Muscle layer of colon (tissue), 2 donors: ENCODE measurements around the gene LRMDA.
A peak's percentile ranks its signal among the peaks of the same experiment; 100 is the strongest.

Experiments used
- H3K27ac ChIP-seq: one replicate; pipeline ENCODE4 v1.7.0; 2013; ENCODE audit warnings: low read depth, mild to moderate bottlenecking, low read length, moderate library complexity
- H3K27me3 ChIP-seq, 2 donors: one replicate each; pipeline ENCODE4 v1.7.0; 2013; ENCODE audit warnings: low read length in 2 of 2, mild to moderate bottlenecking in 2 of 2; ENCODE audit not compliant: insufficient read depth in 2 of 2, control insufficient read depth in 1 of 2
- H3K36me3 ChIP-seq: one replicate; pipeline ENCODE4 v1.7.0; 2013; ENCODE audit warnings: mild to moderate bottlenecking, low read length; ENCODE audit not compliant: insufficient read depth
- H3K4me1 ChIP-seq: one replicate; pipeline ENCODE4 v1.7.0; 2013; ENCODE audit warnings: mild to moderate bottlenecking, low read length; ENCODE audit not compliant: insufficient read depth
- H3K4me3 ChIP-seq, 2 donors: one replicate each; pipeline ENCODE4 v1.7.0; 2013; ENCODE audit warnings: low read length in 2 of 2, low read depth in 1 of 2, mild to moderate bottlenecking in 1 of 2, moderate library complexity in 1 of 2
- H3K9ac ChIP-seq: one replicate; pipeline ENCODE4 v1.7.0; 2013; ENCODE audit warnings: low read length
- H3K9me3 ChIP-seq: one replicate; pipeline ENCODE4 v1.7.0; 2013; ENCODE audit warnings: mild to moderate bottlenecking, low read length
- donor health status: abdominal sarcoma.
- donor health status: Adenocarcinoma of cecum.

LRMDA gene

DNA sequence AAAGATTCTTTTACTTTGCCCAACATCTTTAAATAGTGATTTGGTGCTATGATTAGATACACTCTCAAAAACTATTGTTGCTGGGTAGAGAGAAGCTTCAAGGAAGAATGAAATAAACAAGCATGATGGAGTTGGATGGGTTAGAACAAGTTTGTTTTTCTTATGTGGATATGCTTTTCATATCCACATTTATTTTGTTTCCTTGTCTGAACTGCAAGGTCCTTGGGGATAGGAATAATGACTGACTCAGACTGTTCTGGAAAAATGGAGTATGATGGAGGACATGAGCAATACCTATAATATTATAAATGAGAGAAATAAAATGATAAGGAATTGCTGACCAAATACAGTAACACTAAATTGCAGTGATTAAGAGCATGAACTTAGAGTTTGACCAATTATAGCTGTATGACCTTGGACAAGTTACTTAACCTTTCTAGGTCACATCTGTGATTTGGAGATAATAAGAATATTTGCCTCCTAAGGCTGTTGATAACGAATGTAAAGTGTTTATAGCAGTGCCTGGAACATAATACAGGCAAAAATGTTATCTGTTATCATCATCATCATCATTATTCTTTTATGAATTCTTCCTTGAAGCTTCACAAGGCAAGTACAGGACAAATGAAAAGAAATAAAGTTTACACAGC, 847.5 kb downstream of the LRMDA start:
- H3K36me3 ChIP-seq: no peaks in the 10 kb centered on the region

DNA sequence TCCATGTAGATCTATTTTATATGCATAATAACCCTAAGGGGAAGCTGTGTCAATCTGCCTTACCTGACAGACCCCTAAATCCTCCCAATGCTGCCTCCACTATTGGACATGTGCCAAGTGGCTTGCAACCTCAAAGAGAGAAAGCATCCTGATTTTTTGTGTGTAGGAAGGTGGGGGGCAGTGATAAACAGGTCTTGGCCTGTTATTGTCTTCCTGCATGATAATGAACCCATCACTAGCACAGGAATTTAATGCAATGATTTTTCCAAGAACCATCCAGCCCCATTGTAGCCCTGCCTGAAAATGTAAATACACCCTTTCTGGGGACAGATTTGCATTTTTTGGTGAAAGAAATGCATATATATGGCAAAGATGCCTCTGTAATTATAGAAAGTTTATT, 850.2 kb downstream of the LRMDA start:
- H3K36me3 ChIP-seq: no peaks in the 10 kb centered on the region
- H3K27me3 ChIP-seq: no peaks in the 10 kb centered on the region
- peak overlapping the region in 1 of 2 donors; percentile 4 for H3K4me3 ChIP-seq
- H3K4me1 ChIP-seq: peaks cover 35% of the 10 kb centered on the region
- H3K9ac ChIP-seq: no peak overlapping the region
- H3K27ac ChIP-seq: peak overlapping the region; percentile 20
- no peaks in the 10 kb centered on the region for H3K9me3 ChIP-seq

More for the DNA sequence above, 847.5 kb downstream of the LRMDA start:
- Histone ChIP-seq H3K27me3 (no peaks in the 10 kb centered on the region), H3K9me3 (peaks cover 8% of the 10 kb centered on the region), H3K4me1 (peaks cover 19% of the 10 kb centered on the region), H3K9ac (no peak overlapping the region), H3K4me3 (no peak overlapping the region), H3K27ac (no peak overlapping the region)

DNA sequence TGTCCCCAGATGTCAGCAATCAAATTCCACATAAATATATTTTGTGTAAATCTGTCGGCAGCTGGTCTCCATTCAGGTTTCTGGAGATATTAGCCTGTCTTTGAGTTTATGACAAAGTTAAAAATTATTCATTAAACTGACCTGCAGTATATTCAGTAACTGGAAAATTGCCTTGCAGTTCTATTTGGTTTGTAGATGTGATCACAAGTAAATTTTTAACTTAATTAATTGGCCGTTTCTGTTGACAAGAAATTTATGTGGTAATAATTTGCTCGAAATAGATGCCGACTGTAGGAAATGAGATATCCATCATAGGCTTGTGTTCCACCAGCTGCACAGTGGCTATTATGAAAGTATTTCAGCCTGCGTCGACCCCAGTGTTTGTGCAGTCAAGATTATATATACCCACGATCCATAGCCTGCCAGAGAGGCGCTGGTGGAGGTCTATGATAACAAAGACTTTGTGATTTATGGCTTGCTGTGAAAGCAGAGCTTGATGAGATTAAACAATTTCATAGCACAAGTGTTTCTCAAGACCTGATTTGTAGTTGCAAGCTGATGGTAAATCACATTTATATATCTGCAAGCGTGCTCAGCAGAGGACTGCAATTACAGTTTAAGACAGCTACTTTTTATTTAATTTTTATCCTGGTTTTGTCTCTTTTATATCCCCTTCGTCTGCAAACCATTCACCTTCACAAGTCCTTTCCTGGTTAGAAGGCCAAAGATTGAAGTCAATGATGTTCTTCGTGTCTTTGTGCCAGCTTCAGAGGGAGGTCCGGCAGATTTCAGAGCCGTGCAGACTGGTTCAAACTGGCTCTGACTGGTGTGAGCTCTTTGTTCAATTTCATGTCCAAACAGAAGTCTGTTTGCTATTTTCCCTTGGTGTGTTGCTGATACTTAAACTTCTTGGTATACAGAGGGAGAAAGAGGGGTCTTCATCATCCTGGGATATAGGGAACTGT, 850.9 kb downstream of the LRMDA start:
- peak overlapping the region; percentile 21 for H3K27ac ChIP-seq
- peaks cover 40% of the 10 kb centered on the region for H3K4me1 ChIP-seq
- no peaks in the 10 kb centered on the region for H3K9me3 ChIP-seq
- no peak overlapping the region for H3K9ac ChIP-seq
- H3K27me3 ChIP-seq: no peaks in the 10 kb centered on the region
- H3K36me3 ChIP-seq: no peaks in the 10 kb centered on the region
- H3K4me3 ChIP-seq: peak overlapping the region in 1 of 2 donors; percentile 4

DNA sequence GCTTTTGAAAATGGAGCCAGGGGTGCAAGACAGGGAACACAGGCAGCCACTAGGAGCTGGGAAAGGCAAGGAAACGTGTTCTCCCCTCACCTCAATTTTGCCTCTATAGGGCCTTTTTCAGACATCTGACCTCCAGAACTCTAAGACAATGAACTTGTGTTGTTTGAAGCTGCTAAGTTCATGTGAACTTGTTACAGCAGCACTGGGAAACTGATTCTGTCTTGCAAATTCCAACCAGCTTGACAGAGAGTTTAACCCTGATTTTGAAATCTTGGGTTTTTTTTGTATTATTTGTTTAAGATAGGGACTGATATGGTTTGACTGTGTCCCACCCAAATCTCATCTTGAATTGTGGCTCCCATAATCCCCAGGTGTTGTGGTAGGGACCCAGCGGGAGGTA, 852.9 kb downstream of the LRMDA start:
- H3K27ac ChIP-seq: no peak overlapping the region
- no peaks in the 10 kb centered on the region for H3K27me3 ChIP-seq
- H3K9ac ChIP-seq: no peak overlapping the region
- H3K9me3 ChIP-seq: no peaks in the 10 kb centered on the region
- no peaks in the 10 kb centered on the region for H3K36me3 ChIP-seq
- H3K4me3 ChIP-seq: no peak overlapping the region
- peaks cover 46% of the 10 kb centered on the region for H3K4me1 ChIP-seq

DNA sequence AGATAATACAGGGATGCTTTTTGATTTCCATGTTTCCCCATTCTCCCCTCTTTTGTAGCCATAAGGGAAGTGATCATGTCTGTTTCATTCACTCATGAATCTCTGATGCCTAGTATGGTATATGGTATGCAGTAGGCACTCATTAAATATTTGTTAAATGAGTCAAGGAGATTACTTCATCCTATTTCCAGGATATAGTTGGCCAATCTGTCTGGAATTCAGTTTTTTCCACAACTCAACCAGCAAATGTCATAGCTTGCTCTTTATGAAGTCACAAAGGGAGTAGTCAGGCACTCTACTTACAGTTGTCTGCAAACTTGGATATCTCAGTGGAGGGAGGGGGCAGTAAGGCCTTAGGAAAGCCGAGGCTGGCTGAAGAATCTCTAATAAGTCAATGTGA, 853.6 kb downstream of the LRMDA start:
- no peak overlapping the region for H3K4me3 ChIP-seq
- H3K27me3 ChIP-seq: no peaks in the 10 kb centered on the region
- H3K9me3 ChIP-seq: no peaks in the 10 kb centered on the region
- H3K9ac ChIP-seq: no peak overlapping the region
- peak overlapping the region; percentile 16 for H3K27ac ChIP-seq
- no peaks in the 10 kb centered on the region for H3K36me3 ChIP-seq
- H3K4me1 ChIP-seq: peaks cover 46% of the 10 kb centered on the region

DNA sequence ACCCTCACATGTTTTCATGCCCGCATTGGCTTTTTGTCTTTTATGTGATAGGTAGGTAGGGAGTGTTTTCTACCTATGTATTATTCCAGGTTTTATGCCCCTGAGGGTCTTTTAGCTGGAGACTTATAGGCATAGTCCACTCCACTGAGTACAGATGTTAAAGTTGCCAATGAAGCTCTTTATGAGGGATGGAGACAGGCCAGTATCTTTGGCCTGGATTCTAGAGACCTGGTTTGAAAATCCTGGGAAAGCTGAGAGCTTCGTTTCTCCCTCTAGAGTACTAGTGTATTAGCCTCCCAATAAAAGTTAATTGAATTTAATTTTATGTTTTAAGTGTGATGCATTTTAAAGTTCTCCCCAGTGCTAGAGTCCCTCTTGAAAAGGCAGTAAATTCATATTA, 854.1 kb downstream of the LRMDA start:
- Histone ChIP-seq H3K4me3 (no peak overlapping the region), H3K9me3 (no peaks in the 10 kb centered on the region), H3K9ac (no peak overlapping the region), H3K27ac (no peak overlapping the region), H3K27me3 (no peaks in the 10 kb centered on the region), H3K36me3 (no peaks in the 10 kb centered on the region), H3K4me1 (peaks cover 46% of the 10 kb centered on the region)

DNA sequence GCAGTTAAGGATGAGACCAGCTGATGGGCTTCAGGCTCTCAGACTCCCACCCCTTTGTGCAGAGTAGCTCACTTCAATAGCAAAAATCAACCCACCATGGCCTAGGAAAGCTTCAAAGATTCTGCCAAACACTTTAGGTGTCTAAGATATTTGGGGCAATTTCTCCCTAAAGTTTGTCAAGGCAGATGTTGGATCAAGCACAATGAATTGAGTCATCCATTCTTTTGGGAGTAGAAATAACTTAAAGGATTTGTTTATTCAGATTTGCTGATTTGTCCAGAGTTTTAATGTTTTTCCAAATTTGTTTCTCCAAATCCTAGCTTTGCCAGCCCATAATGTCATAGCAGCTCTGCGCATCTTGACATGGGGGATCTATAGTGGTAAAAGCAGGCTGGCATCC, 855.1 kb downstream of the LRMDA start:
- Histone ChIP-seq H3K4me1 (peaks cover 44% of the 10 kb centered on the region), H3K4me3 (no peak overlapping the region), H3K27ac (no peak overlapping the region), H3K9me3 (no peaks in the 10 kb centered on the region), H3K36me3 (no peaks in the 10 kb centered on the region), H3K27me3 (no peaks in the 10 kb centered on the region), H3K9ac (no peak overlapping the region)

DNA sequence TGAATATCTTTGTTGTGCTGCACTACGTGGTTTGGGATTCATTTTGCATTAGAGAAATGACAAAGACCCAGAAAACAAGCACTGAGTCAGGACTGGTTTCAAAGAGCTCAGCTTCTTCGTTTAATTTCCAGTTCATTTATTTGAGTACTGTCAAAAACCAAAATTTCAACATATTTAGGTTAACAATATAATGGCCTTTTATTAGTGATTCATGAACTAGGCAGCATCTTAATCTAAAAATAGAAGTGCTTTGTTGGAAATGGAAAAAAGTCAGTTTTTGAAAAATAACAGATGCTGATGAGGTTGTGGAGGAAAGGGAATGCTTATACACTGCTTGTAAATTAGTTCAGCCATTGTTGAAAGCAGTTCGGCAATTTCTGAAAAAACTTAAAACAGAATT, 856.4 kb downstream of the LRMDA start:
- Histone ChIP-seq H3K4me1 (peaks cover 31% of the 10 kb centered on the region), H3K9me3 (no peaks in the 10 kb centered on the region), H3K27me3 (no peaks in the 10 kb centered on the region), H3K9ac (no peak overlapping the region), H3K27ac (no peak overlapping the region), H3K36me3 (no peaks in the 10 kb centered on the region), H3K4me3 (no peak overlapping the region)

DNA sequence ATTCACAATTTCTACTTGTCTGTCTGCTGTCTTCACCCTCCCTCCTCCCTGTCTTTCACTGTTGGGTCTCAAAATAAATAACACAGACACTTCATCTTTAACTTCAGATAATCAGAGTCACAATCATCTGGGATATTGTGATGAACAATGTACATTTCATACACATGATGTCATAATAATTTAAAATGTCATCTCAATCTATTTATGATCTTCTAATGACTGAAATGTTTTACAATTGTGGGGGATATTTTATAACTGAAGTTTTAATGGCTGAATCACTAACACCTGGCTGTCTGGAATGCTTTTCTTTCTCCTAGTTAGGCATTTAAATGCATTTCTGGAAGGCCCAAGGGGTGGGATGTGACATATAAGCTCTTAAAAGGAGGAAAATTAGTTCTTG, 859.8 kb downstream of the LRMDA start:
- Histone ChIP-seq H3K4me1 (peaks cover 14% of the 10 kb centered on the region), H3K36me3 (no peaks in the 10 kb centered on the region), H3K9me3 (no peaks in the 10 kb centered on the region), H3K9ac (no peak overlapping the region), H3K4me3 (no peak overlapping the region), H3K27ac (no peak overlapping the region), H3K27me3 (no peaks in the 10 kb centered on the region)

DNA sequence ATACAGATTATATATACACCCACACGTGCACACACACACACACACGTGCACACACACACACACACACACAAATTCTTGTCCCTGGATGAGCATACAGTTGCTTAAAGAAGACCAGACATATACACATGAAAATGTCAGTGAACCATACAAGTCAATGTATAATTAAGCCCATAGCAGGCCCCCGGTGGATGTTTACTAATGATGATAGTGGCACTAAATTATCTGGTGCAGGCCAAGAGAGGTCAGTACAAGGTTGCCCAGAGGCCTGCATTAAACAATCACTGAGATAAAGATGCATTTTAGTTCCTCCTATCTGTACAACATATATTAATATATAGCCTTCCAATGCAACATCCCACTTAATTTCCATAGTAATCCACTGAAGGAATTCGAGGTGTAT, 860.5 kb downstream of the LRMDA start:
- Histone ChIP-seq H3K9me3 (no peaks in the 10 kb centered on the region), H3K27ac (no peak overlapping the region), H3K27me3 (no peaks in the 10 kb centered on the region), H3K4me1 (peaks cover 8% of the 10 kb centered on the region), H3K4me3 (no peak overlapping the region), H3K36me3 (no peaks in the 10 kb centered on the region), H3K9ac (no peak overlapping the region)

DNA sequence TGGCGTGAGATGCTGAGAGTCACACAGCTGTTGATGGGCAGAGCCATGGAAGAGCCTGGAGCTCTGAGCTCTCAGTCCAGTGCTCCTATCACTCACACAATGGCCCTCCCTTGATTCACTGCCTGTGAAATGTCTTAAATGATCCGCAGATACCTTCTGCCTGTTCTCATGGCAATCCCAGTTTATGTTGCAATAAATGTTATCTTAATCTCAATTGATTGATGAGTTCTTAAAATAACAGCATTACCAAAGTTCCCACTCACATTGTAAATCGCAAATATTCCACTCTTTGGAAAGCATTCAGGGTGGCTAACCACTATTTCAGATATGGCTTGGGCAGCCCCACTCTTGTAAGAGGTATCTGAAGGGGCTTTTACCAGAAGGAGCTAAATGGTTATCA, 865.5 kb downstream of the LRMDA start:
- Histone ChIP-seq H3K27me3 (no peaks in the 10 kb centered on the region), H3K36me3 (no peaks in the 10 kb centered on the region), H3K9ac (no peak overlapping the region), H3K4me1 (peaks cover 7% of the 10 kb centered on the region), H3K27ac (no peak overlapping the region), H3K4me3 (no peak overlapping the region), H3K9me3 (no peaks in the 10 kb centered on the region)
